IMR-90 (cell line): ENCODE measurements around the gene TRIM28.

Experiments used
- MAFK ChIP-seq: IDR thresholded peaks from 2 replicates; pipeline ENCODE4 v1.6.1; 2012; ENCODE audit warnings: low read depth, low read length, improper control_type of control experiment
- MXI1 ChIP-seq: IDR thresholded peaks from 2 replicates; pipeline ENCODE4 v1.6.1; 2012; ENCODE audit warnings: low read depth, mild to moderate bottlenecking, low read length, moderate library complexity, borderline replicate concordance
- POLR2A ChIP-seq: IDR thresholded peaks from 2 replicates; pipeline ENCODE4 v1.6.1; 2012; ENCODE audit warnings: mild to moderate bottlenecking, low read depth, low read length
- RCOR1 ChIP-seq: IDR thresholded peaks from 2 replicates; pipeline ENCODE4 v1.6.1; 2012; ENCODE audit warnings: mild to moderate bottlenecking, low read length, improper control_type of control experiment; ENCODE audit not compliant: insufficient replicate concordance
- RFX5 ChIP-seq: IDR thresholded peaks from 2 replicates; pipeline ENCODE4 v1.8.0; 2012; ENCODE audit warnings: low read depth, mild to moderate bottlenecking, low read length, moderate library complexity
- TF ChIP-seq, protein P1 (sequence below): conservative IDR thresholded peaks from 2 replicates; pipeline ENCODE4 v1.5.1; 2012; ENCODE audit warnings: mild to moderate bottlenecking, low read depth, low read length, improper control_type of control experiment
- TF ChIP-seq, protein P2 (sequence below): fragments of 150-350 bp; IDR thresholded peaks from 2 replicates; pipeline ENCODE4 v1.6.1; 2017; ENCODE audit warnings: mild to moderate bottlenecking, antibody characterized with exemption, low read length, low read depth

DNA sequence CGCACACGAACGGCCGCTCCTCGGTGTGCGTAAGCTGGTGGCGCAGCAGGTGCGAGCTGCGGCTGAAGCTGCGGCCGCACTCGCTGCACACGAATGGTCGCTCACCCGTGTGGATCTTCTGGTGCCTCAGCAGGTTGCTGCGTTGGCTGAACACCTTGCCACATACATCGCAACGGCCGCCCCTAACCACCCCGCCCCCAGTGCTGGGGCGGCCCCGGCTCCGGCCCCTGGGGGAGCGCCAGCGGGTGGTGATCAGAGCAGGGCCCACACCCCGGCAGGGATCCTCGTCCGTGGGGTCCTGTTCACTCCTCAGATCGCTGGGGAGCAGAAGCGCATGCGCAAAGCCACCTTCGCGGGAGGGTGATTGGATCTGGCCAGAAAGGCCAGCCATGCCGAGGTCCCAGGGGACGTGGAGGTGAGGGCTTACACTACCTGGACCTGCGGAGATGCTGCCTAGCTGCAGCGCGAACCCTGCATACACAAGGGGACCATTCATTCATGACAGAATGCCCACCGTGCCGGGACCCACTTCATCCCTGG, 19.2 kb downstream of the TRIM28 start:
- no peak for TF ChIP-seq MAFK
- TF ChIP-seq MXI1: no peak
- TF ChIP-seq, protein P1, sequence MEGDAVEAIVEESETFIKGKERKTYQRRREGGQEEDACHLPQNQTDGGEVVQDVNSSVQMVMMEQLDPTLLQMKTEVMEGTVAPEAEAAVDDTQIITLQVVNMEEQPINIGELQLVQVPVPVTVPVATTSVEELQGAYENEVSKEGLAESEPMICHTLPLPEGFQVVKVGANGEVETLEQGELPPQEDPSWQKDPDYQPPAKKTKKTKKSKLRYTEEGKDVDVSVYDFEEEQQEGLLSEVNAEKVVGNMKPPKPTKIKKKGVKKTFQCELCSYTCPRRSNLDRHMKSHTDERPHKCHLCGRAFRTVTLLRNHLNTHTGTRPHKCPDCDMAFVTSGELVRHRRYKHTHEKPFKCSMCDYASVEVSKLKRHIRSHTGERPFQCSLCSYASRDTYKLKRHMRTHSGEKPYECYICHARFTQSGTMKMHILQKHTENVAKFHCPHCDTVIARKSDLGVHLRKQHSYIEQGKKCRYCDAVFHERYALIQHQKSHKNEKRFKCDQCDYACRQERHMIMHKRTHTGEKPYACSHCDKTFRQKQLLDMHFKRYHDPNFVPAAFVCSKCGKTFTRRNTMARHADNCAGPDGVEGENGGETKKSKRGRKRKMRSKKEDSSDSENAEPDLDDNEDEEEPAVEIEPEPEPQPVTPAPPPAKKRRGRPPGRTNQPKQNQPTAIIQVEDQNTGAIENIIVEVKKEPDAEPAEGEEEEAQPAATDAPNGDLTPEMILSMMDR: no peak
- TF ChIP-seq RCOR1: no peak
- TF ChIP-seq, protein P2, sequence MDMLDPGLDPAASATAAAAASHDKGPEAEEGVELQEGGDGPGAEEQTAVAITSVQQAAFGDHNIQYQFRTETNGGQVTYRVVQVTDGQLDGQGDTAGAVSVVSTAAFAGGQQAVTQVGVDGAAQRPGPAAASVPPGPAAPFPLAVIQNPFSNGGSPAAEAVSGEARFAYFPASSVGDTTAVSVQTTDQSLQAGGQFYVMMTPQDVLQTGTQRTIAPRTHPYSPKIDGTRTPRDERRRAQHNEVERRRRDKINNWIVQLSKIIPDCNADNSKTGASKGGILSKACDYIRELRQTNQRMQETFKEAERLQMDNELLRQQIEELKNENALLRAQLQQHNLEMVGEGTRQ: no peak
- TF ChIP-seq RFX5: no peak
- TF ChIP-seq POLR2A: no peak
